H1 (cell line): ENCODE measurements around the gene AMOT. TPM values are rescaled to one million over a fixed set of nuclear protein-coding genes. Genes with fewer than 3 reads are reported as not detected.

Source experiments
- CTCF ChIA-PET: fragments of 300-600 bp; sonication (Branson Sonifier 250); formaldehyde crosslinking; loops from one replicate; lab custom pipeline; 2021; ENCODE audit not compliant: partially characterized antibody; lab: Charles Lee
- POLR2A ChIA-PET: fragments of 300-600 bp; sonication (Branson Sonifier 250); formaldehyde crosslinking; loops from one replicate; lab custom pipeline; 2021; ENCODE audit warnings: inconsistent platforms; ENCODE audit not compliant: partially characterized antibody; lab: Charles Lee
- DNase-seq, 2 experiments: peaks; one replicate each; pipeline versions ENCODE4 v3.0.0 to v3.0.0-alpha.2; 2010 to 2022; ENCODE audit warnings: low spot score in 2 of 2, low read depth in 1 of 2, mixed read lengths in 1 of 2
- FAIRE-seq: peaks from 2 replicates; lab custom pipeline; 2011; peaks lifted over from hg19 to GRCh38; lab: Jason Lieb, UNC
- H2AFZ ChIP-seq: 2 replicates; pipeline ENCODE4 v1.8.1; 2012; ENCODE audit warnings: low read length, inconsistent platforms
- H2AK5ac ChIP-seq: 2 replicates; pipeline ENCODE4 v1.6.1; 2013; ENCODE audit warnings: low read depth, low read length
- H2BK120ac ChIP-seq: replicated peaks from 2 replicates; pipeline ENCODE3; 2013; ENCODE audit warnings: low read depth, low read length, inconsistent platforms
- H2BK12ac ChIP-seq: 2 replicates; pipeline ENCODE4 v1.6.1; 2013; ENCODE audit warnings: low read depth, low read length
- H2BK15ac ChIP-seq: 2 replicates; pipeline ENCODE4 v1.6.1; 2013; ENCODE audit warnings: low read length
- H2BK20ac ChIP-seq: 2 replicates; pipeline ENCODE4 v1.6.1; 2013; ENCODE audit warnings: low read length
- H2BK5ac ChIP-seq: 2 replicates; pipeline ENCODE4 v1.6.1; 2013; ENCODE audit warnings: low read depth, low read length
- H3K14ac ChIP-seq: 2 replicates; pipeline ENCODE4 v1.6.1; 2013; ENCODE audit warnings: inconsistent platforms; ENCODE audit not compliant: insufficient read length
- H3K18ac ChIP-seq: 2 replicates; pipeline ENCODE4 v1.6.1; 2013; ENCODE audit warnings: low read length; ENCODE audit errors: extremely low read depth
- H3K23ac ChIP-seq: 2 replicates; pipeline ENCODE4 v1.6.1; 2013; ENCODE audit warnings: inconsistent platforms; ENCODE audit not compliant: insufficient read length
- H3K23me2 ChIP-seq: 2 replicates; pipeline ENCODE4 v1.6.1; 2013; ENCODE audit warnings: low read depth, low read length
- H3K27ac ChIP-seq: 2 replicates; pipeline ENCODE4 v1.6.1; 2011; ENCODE audit warnings: low read depth, low read length, inconsistent platforms
- H3K27me3 ChIP-seq, 4 experiments: replicated peaks in 1 of 4; 1 replicate in 1 of 4; 2 replicates in 3 of 4; pipeline versions ENCODE4 v1.6.1 to v1.8.1; 2011 to 2013; ENCODE audit warnings: low read length in 3 of 4, mild to moderate bottlenecking in 3 of 4, inconsistent platforms in 2 of 4, mixed read lengths in 2 of 4, moderate library complexity in 1 of 4; ENCODE audit not compliant: control insufficient read depth in 3 of 4, insufficient read depth in 3 of 4; ENCODE audit errors: extremely low read depth in 1 of 4
- H3K36me3 ChIP-seq, 4 experiments: 2 replicates each; pipeline versions ENCODE4 v1.6.1 to v1.8.1; 2011 to 2013; ENCODE audit warnings: mild to moderate bottlenecking in 4 of 4, low read length in 3 of 4, moderate library complexity in 2 of 4, control low read depth in 1 of 4, inconsistent platforms in 1 of 4; ENCODE audit not compliant: insufficient read depth in 4 of 4, control insufficient read depth in 2 of 4
- H3K4ac ChIP-seq: replicated peaks from 2 replicates; pipeline ENCODE3; 2013; ENCODE audit warnings: low read length, low read depth, mixed read lengths, inconsistent platforms; ENCODE audit not compliant: insufficient read length
- H3K4me1 ChIP-seq, 4 experiments: replicated peaks in 1 of 4; 1 replicate in 1 of 4; 2 replicates in 3 of 4; pipeline versions ENCODE4 v1.6.1 to v1.8.1; 2011 to 2013; ENCODE audit warnings: low read length in 3 of 4, inconsistent platforms in 2 of 4, mixed read lengths in 1 of 4; ENCODE audit not compliant: insufficient read depth in 4 of 4, control insufficient read depth in 3 of 4
- H3K4me2 ChIP-seq, 2 experiments: 2 replicates each; pipeline versions ENCODE4 v1.6.1 to v1.8.1; 2011 to 2013; ENCODE audit warnings: low read depth in 2 of 2, low read length in 2 of 2, control low read depth in 1 of 2, inconsistent platforms in 1 of 2, mild to moderate bottlenecking in 1 of 2; ENCODE audit not compliant: insufficient read depth in 1 of 2
- H3K4me3 ChIP-seq, 4 experiments: fragments of 200-600, 300-600 bp in 1 of 4; sonication (generic), shearing (Covaris generic), sonication (Bioruptor Twin) in 1 of 4; 2 replicates each; pipeline versions ENCODE4 v1.5.1 to v1.8.1; 2011 to 2016; ENCODE audit warnings: low read length in 4 of 4, low read depth in 3 of 4, control low read depth in 2 of 4, inconsistent platforms in 2 of 4, mild to moderate bottlenecking in 2 of 4, mixed read lengths in 1 of 4, moderate library complexity in 1 of 4; ENCODE audit not compliant: insufficient read depth in 2 of 4; ENCODE audit errors: extremely low read depth in 1 of 4
- H3K56ac ChIP-seq: replicated peaks from 2 replicates; pipeline ENCODE3; 2013; ENCODE audit warnings: low read depth, mild to moderate bottlenecking, mixed read lengths, low read length, inconsistent platforms; ENCODE audit not compliant: insufficient read length
- H3K79me1 ChIP-seq: 2 replicates; pipeline ENCODE4 v1.6.1; 2013; ENCODE audit warnings: low read depth, low read length, control low read depth
- H3K79me2 ChIP-seq, 2 experiments: 2 replicates each; pipeline versions ENCODE4 v1.6.1 to v1.8.1; 2012 to 2013; ENCODE audit warnings: low read length in 2 of 2, mild to moderate bottlenecking in 2 of 2, inconsistent platforms in 1 of 2; ENCODE audit not compliant: insufficient read depth in 2 of 2, control insufficient read depth in 1 of 2
- H3K9ac ChIP-seq, 4 experiments: replicated peaks in 1 of 4; 1 replicate in 1 of 4; 2 replicates in 3 of 4; pipeline versions ENCODE4 v1.6.1 to v1.8.1; 2011 to 2013; ENCODE audit warnings: low read depth in 3 of 4, low read length in 3 of 4, control low read depth in 2 of 4, mild to moderate bottlenecking in 2 of 4, moderate library complexity in 2 of 4, inconsistent platforms in 1 of 4; ENCODE audit errors: extremely low read depth in 1 of 4
- H3K9me3 ChIP-seq, 2 experiments: 2 replicates each; pipeline versions ENCODE4 v1.6.1 to v1.8.1; 2012 to 2013; ENCODE audit warnings: mild to moderate bottlenecking in 2 of 2, moderate library complexity in 2 of 2, control low read depth in 1 of 2, inconsistent platforms in 1 of 2, low read depth in 1 of 2, low read length in 1 of 2, mixed read lengths in 1 of 2; ENCODE audit not compliant: insufficient read depth in 2 of 2
- H4K20me1 ChIP-seq, 2 experiments: replicated peaks in 1 of 2; 2 replicates each; pipeline versions ENCODE3 to v1.8.1; 2011 to 2013; ENCODE audit warnings: inconsistent platforms in 2 of 2, low read length in 2 of 2, mild to moderate bottlenecking in 1 of 2; ENCODE audit not compliant: insufficient read depth in 2 of 2, control insufficient read depth in 1 of 2
- H4K5ac ChIP-seq: 2 replicates; pipeline ENCODE4 v1.6.1; 2013; ENCODE audit warnings: low read length, low read depth, mixed read lengths, inconsistent platforms; ENCODE audit not compliant: insufficient read length
- H4K8ac ChIP-seq: 2 replicates; pipeline ENCODE4 v1.8.0; 2013; ENCODE audit warnings: mild to moderate bottlenecking, moderate library complexity, low read length, inconsistent platforms; ENCODE audit not compliant: insufficient read depth; ENCODE audit errors: extremely low read depth
- H4K91ac ChIP-seq: replicated peaks from 2 replicates; pipeline ENCODE3; 2013; ENCODE audit warnings: low read length, mixed read lengths, inconsistent platforms; ENCODE audit not compliant: insufficient read length
- CREB1 ChIP-seq: IDR thresholded peaks from 2 replicates; pipeline ENCODE4 v1.6.1; 2012; ENCODE audit warnings: inconsistent platforms
- EGR1 ChIP-seq: IDR thresholded peaks from 2 replicates; pipeline ENCODE4 v1.6.1; 2011; ENCODE audit warnings: low read depth, low read length, borderline replicate concordance
- GABPA ChIP-seq: IDR thresholded peaks from 2 replicates; pipeline ENCODE4 v1.6.1; 2011; ENCODE audit warnings: mild to moderate bottlenecking, low read length, moderate library complexity, borderline replicate concordance; ENCODE audit not compliant: insufficient read depth
- SAP30 ChIP-seq: fragments of 300-600 bp; sonication (generic); IDR thresholded peaks from 2 replicates; pipeline ENCODE4 v1.7.1; 2012; ENCODE audit warnings: low read length, moderate library complexity, mild to moderate bottlenecking, inconsistent platforms; ENCODE audit not compliant: insufficient read depth, insufficient replicate concordance
- SP2 ChIP-seq: IDR thresholded peaks from 2 replicates; pipeline ENCODE4 v1.6.1; 2012; ENCODE audit warnings: mild to moderate bottlenecking, low read length, inconsistent platforms
- TBP ChIP-seq: IDR thresholded peaks from 2 replicates; pipeline ENCODE4 v1.6.1; 2011; ENCODE audit warnings: low read depth, low read length, improper control_type of control experiment
- TEAD4 ChIP-seq: IDR thresholded peaks from 2 replicates; pipeline ENCODE4 v1.6.1; 2012; ENCODE audit warnings: low read depth, low read length, inconsistent platforms, mixed read lengths
- YY1 ChIP-seq: IDR thresholded peaks from 2 replicates; pipeline ENCODE4 v1.6.1; 2011; ENCODE audit warnings: low read depth, mild to moderate bottlenecking, low read length
- WGBS, 2 experiments: shearing (Covaris generic) in 1 of 2; methylation state at CpG; one replicate each; pipeline versions ENCODE4 v1.1.6 to v1.1.7; 2013 to 2015; ENCODE audit warnings: low lambda C conversion rate in 2 of 2, mixed read lengths in 2 of 2, inconsistent platforms in 1 of 2, low coverage in 1 of 2, missing lambda C conversion rate in 1 of 2; ENCODE audit not compliant: insufficient replicate concordance in 2 of 2, insufficient coverage in 1 of 2, insufficient read length in 1 of 2; ENCODE audit errors: extremely low coverage in 1 of 2, missing lambda C conversion rate in 1 of 2; 5-methylcytosine and 5-hydroxymethylcytosine counted together
- polyA plus RNA-seq, 7 experiments: library from polyadenylated mRNA; depleted of rRNA in 3 of 7; stranded (reverse) in 5 of 7; unstranded in 2 of 7; fragments of >200 nt in 5 of 7; fragments of 200-250 nt in 2 of 7; gene quantifications; 1 replicate in 5 of 7; 2 replicates in 1 of 7; 4 replicates in 1 of 7; pipeline versions ENCODE4 v1.2.1 to v1.2.3, GENCODE V29; 2011 to 2013; ENCODE audit warnings: missing spikeins in 2 of 7, mixed read lengths in 2 of 7
- total RNA-seq: library from RNA; stranded (reverse); fragmentation: NEBNext Ultra II Directional; extraction: Animal tissue kit (Norgen Biotek cat#: 25700); gene quantifications from 2 replicates; pipeline ENCODE4 v1.2.1, GENCODE V29; 2021

AMOT gene
- total and polyA plus RNA-seq, 2 of the 8 experiments (the other 6 are each of a cell fraction or from before 2014, with no cell fraction given), result 2.3 to 7.1 TPM

DNA sequence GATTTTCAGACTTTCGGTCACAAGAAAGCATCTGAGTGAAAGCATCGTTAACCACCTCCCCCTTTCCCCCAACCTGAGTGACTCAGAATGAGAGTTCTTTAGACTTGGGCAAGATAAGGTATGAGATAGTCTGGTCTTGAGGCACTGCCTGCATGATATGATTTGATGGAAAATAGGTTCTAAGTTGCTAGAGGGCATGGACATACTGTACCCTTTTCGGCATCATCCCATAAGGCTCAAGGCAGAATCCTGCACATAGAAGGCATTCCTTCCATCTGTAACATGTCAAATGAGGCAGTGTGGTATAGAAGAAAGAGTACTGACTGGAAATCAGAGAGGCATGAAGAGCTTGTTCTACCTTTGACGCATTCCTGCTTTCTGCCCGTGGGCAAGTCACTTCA is 16.8 kb upstream of the AMOT start:
- no peaks in the 10 kb centered on the region for H3K79me2 ChIP-seq
- H3K9ac ChIP-seq, result no peak overlapping the region
- no peaks in the 10 kb centered on the region; a peak in 1 of 7 replicates for H3K4me1 ChIP-seq
- no peaks in the 10 kb centered on the region for H4K20me1 ChIP-seq
- H3K23ac ChIP-seq, result no peak overlapping the region
- no peaks in the 10 kb centered on the region for H3K36me3 ChIP-seq
- FAIRE-seq, result no peak
- H2BK20ac ChIP-seq, result no peak overlapping the region
- H3K4me2 ChIP-seq, result no peak overlapping the region
- POLR2A ChIA-PET, result no interaction called here
- H2AFZ ChIP-seq, result no peak overlapping the region
- H3K27ac ChIP-seq, result no peak overlapping the region
- H3K4me3 ChIP-seq, result no peak overlapping the region
- H3K27me3 ChIP-seq, result no peaks in the 10 kb centered on the region
- DNase-seq, result no peak
- H3K79me1 ChIP-seq, result no peaks in the 10 kb centered on the region
- no peak for TF ChIP-seq GABPA
- no peak for TF ChIP-seq CREB1
- no peak for TF ChIP-seq EGR1
- no peak for TF ChIP-seq SAP30
- TF ChIP-seq SP2, result no peak
- no peak for TF ChIP-seq TBP
- no peak for TF ChIP-seq TEAD4
- no peak for TF ChIP-seq YY1
- H2BK12ac ChIP-seq, result no peak overlapping the region
- H3K9me3 ChIP-seq, result peaks cover 0 to 6% of the 10 kb centered on the region in 2 experiments; a peak in 1 of 4 replicates
- 80% methylated on average over 4 of the region's 5 CpGs; no CpG with 5 or more reads in 1 of the 2 experiments for WGBS, 2 experiments
- CTCF ChIA-PET, result no interaction called here
- no peak overlapping the region for H2BK120ac ChIP-seq
- no peak overlapping the region for H3K4ac ChIP-seq
- H2BK15ac ChIP-seq, result no peak overlapping the region
- H3K56ac ChIP-seq, result no peak overlapping the region
- no peak overlapping the region for H2AK5ac ChIP-seq
- H4K5ac ChIP-seq, result no peak overlapping the region
- no peak overlapping the region for H3K18ac ChIP-seq
- H4K91ac ChIP-seq, result no peak overlapping the region
- H3K14ac ChIP-seq, result no peak overlapping the region
- no peak overlapping the region for H4K8ac ChIP-seq
- no peak overlapping the region for H2BK5ac ChIP-seq
- no peaks in the 10 kb centered on the region for H3K23me2 ChIP-seq
